Measurements from ENCODE around the gene ZNF831.

Gene ZNF831

DNA sequence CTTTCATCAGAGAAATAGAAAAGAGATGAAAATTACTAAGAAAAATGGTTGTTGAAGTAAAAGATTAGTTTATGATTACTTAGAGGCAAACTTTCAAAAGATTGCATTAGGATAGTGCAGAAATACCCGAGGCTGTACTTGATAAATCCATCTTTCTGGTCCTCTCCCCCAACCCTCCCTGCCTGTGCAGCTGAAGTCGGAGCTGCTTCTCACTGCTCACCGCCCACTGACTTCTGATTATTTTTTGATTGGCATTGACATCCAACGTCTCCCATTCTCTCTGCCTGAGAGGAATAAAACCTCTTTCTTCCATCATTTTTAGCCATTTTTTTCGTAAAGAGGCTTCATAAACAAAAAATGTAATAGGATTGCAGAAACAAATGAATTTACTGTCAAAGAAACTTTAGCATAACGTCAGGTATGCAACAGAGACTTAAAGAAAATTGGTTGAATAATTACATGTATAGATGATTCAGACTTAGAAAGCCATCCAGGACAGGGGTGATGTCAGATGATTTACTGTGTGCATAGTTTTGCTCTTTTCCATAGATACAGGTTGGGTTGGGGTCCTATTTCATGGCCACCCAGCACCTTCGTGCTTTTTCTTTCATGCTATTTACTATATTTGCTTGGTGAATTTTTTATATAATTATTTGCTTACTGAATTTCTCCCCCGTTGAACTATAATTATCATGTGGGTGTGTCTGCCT is 83.2 kb downstream of the ZNF831 start:
- no peak for DNase-seq (ENCODE audit: low read depth in 2 of 2, low spot score in 1 of 2)

GRCh38 chr20:59247731-59248684 is 84.4 kb downstream of the ZNF831 start:
- no peak for DNase-seq (ENCODE audit: low read depth in 2 of 2, low spot score in 1 of 2)

DNA sequence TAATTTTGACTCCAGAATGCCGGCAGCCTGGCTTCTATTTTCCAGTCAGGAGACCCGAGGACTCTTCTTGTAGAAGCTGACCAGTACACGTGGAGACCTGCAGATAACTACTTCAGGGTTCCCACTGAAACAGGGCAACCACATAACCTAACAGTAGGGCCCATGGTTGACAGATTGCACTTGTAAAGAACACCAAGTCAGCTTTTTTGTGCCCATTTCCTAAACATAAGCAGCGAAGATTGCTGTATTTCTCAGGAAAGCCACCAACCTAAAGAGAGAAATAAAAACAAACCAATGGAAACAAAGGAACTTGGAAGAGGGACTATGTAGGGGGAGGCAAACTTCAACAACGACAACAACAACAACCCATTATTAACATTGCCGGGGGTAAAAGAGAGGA is 86.7 kb downstream of the ZNF831 start:
- DNase-seq (ENCODE audit: low read depth in 2 of 2, low spot score in 1 of 2), result no peak

- no peak for DNase-seq (ENCODE audit: low read depth in 2 of 2, low spot score in 1 of 2)
Observed at GRCh38 chr20:59253325-59253724, 89.7 kb downstream of the ZNF831 start.

GRCh38 chr20:59253779-59254319 is 90.2 kb downstream of the ZNF831 start:
- no peak for DNase-seq (ENCODE audit: low read depth in 2 of 2, low spot score in 1 of 2)

GRCh38 chr20:59255256-59255655 is 91.6 kb downstream of the ZNF831 start:
- DNase-seq (ENCODE audit: low read depth in 2 of 2, low spot score in 1 of 2), result no peak

GRCh38 chr20:59258221-59258621 is 94.6 kb downstream of the ZNF831 start:
- DNase-seq (ENCODE audit: low read depth in 2 of 2, low spot score in 1 of 2), result no peak

GRCh38 chr20:59259946-59260345 is 96.3 kb downstream of the ZNF831 start:
- DNase-seq (ENCODE audit: low read depth in 2 of 2, low spot score in 1 of 2), result no peak

DNA sequence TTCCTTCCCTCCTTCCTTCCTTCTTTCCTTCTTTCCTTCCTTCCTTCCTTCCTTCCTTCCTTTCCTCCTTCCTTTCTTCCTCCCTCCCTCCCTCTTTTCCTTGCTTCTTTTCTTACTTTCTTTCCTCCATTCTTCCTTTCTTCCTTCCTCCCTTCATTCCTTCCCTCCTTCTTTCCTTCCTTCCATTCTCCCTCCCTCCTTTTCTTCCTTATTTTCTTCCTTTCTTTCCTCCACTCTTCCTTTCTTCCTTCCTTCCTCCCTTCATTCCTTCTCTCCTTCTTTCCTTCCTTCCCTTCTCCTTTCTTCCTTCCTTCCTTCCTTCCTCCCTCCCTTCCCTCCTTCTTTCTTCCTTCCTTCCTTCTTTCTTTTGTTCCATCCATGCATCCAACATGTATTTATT is 101.7 kb downstream of the ZNF831 start:
- no peak for DNase-seq (ENCODE audit: low read depth in 2 of 2, low spot score in 1 of 2)

DNA sequence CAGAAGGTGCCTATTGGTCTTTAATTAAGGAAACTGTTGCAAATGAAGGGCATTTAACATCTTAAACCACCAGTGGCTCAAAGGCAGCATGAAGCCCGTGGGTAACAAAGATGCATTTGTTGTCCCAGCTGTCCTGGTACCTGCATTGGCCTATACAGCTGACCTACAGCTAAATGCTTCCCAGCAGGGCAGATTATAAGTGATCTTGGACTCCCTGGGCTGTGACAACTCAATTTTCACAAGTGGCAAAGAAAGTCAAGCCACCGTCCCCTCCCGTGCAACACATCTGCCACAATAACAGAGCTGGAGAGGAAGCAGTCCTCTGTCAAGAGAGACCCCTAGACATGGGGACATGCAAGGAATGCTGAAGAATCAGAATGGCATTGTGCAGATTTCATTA is 105.2 kb downstream of the ZNF831 start:
- no peak for DNase-seq (ENCODE audit: low read depth in 2 of 2, low spot score in 1 of 2)

- no peak for DNase-seq (ENCODE audit: low read depth in 2 of 2, low spot score in 1 of 2)
Observed at GRCh38 chr20:59269411-59270025, 105.9 kb downstream of the ZNF831 start.

GRCh38 chr20:59270380-59270779 is 106.8 kb downstream of the ZNF831 start:
- DNase-seq (ENCODE audit: low read depth in 2 of 2, low spot score in 1 of 2), result no peak

DNA sequence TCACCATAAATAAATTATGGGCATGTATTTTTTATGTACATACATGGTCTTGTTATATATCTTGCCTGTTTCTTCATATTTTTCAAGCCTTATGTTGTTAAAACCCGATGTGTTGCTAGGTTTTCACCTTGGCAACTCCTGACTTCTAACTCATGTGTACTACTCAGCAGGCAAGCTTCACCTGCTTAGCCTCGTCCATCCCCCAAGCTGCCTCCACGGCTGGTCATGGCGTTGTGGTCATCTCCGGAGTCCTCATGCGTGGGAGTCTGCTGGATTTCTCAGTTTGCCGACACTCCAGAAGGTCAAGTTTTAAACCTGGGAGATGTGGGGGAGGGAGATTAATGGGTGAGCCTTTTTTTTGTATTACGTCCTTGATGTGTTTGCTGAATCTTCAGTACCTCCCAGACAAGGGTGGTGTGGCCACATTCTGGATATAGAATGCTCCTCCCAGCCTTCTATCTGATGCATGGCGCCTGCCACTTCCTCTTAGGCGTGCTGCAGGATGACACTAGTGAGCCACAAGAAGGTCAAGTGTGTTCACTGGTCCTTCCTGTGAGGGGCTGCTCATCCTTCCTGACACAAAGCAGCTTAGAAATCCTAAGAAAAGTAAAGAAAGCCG is 110.2 kb downstream of the ZNF831 start:
- no peak for DNase-seq (ENCODE audit: low read depth in 2 of 2, low spot score in 1 of 2)

DNA sequence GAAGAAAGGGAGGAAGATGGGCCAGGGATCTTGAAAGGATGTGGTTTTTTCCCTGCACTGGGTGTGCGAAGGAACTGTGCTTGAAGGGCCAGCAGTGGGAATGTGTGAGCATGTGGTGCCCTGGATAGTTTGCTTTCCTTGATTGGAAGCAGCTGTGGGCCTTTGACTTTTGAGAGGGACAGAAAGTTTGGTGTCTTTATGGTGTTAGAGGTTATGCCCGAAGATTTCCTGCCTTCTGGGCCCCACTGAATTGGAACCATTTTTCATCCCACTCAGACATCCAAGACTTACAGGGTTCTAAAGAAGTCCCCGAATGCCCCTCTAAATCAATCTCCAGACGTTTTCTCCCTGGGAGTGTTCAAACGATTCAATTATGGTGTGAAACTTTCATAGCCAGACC is 113.3 kb downstream of the ZNF831 start:
- DNase-seq (ENCODE audit: low read depth in 2 of 2, low spot score in 1 of 2), result no peak

- no peak for DNase-seq (ENCODE audit: low read depth in 2 of 2, low spot score in 1 of 2)
Observed at GRCh38 chr20:59284470-59284869, 120.8 kb downstream of the ZNF831 start.

- no peak for DNase-seq (ENCODE audit: low read depth in 2 of 2, low spot score in 1 of 2)
Observed at GRCh38 chr20:59289994-59290393, 126.4 kb downstream of the ZNF831 start.

DNA sequence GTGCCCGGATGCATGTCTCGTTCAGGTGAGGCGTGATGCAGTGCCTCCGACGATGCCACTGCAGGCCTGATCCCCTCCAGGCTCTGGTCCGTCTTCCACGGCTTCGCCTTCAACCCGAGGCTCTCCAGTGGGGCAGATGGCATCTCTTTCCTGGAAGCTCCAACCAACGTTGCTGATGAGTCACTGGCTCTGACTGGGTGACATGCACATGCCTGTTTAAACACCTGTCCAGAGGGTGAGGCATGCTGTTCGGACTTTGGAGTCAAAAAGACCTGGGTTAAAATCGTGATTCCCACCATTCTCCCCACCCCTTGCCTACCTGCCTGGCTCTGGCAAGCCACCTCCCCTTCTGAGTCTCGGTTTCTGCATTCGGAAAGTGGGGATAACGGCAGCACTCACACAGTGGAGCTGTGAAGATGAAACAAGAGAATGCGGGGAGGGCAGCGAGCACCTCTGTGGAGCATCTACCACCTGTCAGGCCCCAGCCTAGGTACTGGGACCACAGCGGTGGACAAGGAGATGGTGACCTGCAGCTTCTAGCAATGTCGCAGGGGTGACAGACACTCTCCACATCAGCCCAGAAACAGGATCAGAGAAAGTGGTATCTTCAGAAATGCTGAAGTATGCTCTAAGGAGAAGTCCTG is 128.2 kb downstream of the ZNF831 start:
- no peak for DNase-seq (ENCODE audit: low read depth in 2 of 2, low spot score in 1 of 2)

GRCh38 chr20:59295531-59295930 is 131.9 kb downstream of the ZNF831 start:
- DNase-seq (ENCODE audit: low read depth in 2 of 2, low spot score in 1 of 2), result no peak

DNA sequence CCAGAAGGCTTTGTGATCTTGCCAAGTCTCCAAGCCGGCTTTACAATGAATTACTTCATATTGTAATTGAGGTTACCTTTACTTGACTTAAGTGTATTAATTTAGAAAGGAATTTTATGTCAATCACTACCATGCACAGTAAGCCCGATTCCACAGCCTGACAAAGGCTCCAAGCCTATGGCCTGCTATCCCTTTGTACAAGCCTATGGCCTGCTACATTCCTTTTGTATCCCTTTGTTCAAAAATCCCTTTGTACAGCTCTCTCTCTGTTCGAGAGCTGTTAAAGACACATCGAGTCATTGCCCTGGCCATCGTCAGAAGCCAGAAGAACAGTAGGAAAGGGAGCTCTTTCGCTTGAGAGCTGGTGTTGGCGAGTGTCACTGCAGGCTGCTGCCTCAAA is 134.1 kb downstream of the ZNF831 start:
- no peak for DNase-seq (ENCODE audit: low read depth in 2 of 2, low spot score in 1 of 2)

DNA sequence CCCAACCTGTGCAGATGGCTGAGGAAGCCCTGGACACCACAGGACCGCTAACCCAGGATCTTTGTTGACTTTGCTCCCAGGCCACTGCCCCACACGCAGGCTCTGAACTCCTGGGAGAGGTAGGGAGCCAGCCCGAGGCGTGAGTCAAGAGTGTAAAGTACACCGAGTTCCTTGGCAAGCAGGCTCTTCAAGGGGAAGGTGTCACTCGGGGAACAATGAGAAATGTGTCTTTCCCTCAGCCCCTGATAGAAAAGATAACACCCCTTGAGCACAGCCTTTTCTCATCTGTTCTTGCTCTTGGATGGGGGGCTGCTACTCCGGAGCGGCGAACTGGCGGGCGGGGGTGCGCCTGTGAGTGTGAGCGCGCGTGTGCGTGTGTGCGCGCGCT is 136.3 kb downstream of the ZNF831 start:
- DNase-seq (ENCODE audit: low read depth in 2 of 2, low spot score in 1 of 2), result no peak

Measured in stimulated activated CD8-positive, alpha-beta memory T cell treated with anti-CD3 and anti-CD28 coated beads, Interleukin-4, amount 100 ng/mL, for 1 hour (primary cell).